Measurements from ENCODE around the gene JARID2.
"Not testable (repeated sequence)": the region's sequence is repeated elsewhere in the genome, so short reads cannot be mapped to it uniquely, and the experiment has no call there.

DNA sequence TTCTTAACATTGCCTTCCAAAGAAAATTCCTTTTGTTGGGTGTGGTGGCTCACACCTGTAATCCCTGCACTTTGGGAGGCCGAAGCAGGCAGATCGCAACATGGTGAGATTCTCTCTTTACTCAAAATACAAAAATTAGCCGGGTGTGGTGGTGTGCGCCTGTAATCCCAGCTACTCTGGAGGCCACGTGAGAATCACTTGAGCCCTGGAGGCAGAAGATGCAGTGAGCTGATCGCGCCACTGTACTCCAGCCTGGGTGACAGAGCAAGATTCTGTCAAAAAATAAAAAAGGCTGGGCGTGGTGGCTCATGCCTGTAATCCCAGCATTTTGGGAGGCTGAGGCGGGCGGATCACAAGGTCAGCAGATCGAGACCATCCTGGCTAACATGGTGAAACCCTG is 77.7 kb downstream of the JARID2 start:
- TF ChIP-seq CTCF (IDR thresholded peaks at IDR 0.05 in 4 of 5, conservative IDR thresholded peaks at IDR 0.05 in 1 of 5); POLR2A (IDR thresholded peaks at IDR 0.05): not testable (repeated sequence)

All from gastrocnemius medialis (tissue), 4 donors.